ENCODE data around the gene RAB44.

GRCh38 chr6:36753671-36754405, 56.2 kb downstream of the RAB44 start:
- no peak for TF ChIP-seq EP300 (IDR thresholded peaks at IDR 0.05; ENCODE audit: borderline replicate concordance in 1 of 2, low read depth in 1 of 2, low read length in 1 of 2)
- no peak for TF ChIP-seq CTCF (IDR thresholded peaks at IDR 0.05)
- no peak for TF ChIP-seq POLR2AphosphoS5 (IDR thresholded peaks at IDR 0.05; ENCODE audit: low read depth, low read length)
- TF ChIP-seq RFX5 (IDR thresholded peaks at IDR 0.05; ENCODE audit: low read length), result no peak
- no peak for TF ChIP-seq YY1 (IDR thresholded peaks at IDR 0.05; ENCODE audit: low read depth)
- no peak for TF ChIP-seq GABPA (IDR thresholded peaks at IDR 0.05; ENCODE audit: low read depth)
- no peak for TF ChIP-seq SMC3 (IDR thresholded peaks at IDR 0.05; ENCODE audit: low read depth, low read length)
- no peak for TF ChIP-seq EZH2phosphoT487 (IDR thresholded peaks at IDR 0.05; ENCODE audit: borderline replicate concordance, low read depth)
- no peak for TF ChIP-seq TAF1 (IDR thresholded peaks at IDR 0.05; ENCODE audit: borderline replicate concordance, low read depth, low read length)
- no peak for TF ChIP-seq RCOR1 (IDR thresholded peaks at IDR 0.05; ENCODE audit: low read length)

Data from SK-N-SH (cell line).